Gastroesophageal sphincter (tissue), 3 donors: Measurements from ENCODE around the gene KCNN3.

Experiments used
- EP300 ChIP-seq: sonication (generic); formaldehyde crosslinking; IDR thresholded peaks from one replicate; pipeline ENCODE4 v1.6.1; 2017; ENCODE audit warnings: antibody characterized with exemption, mild to moderate bottlenecking
- POLR2AphosphoS5 ChIP-seq: sonication (generic); formaldehyde crosslinking; IDR thresholded peaks from one replicate; pipeline ENCODE4 v1.6.1; 2017; ENCODE audit warnings: antibody characterized with exemption
- TF ChIP-seq, protein P1 (sequence below), 4 experiments: fragments of 200-600 bp in 2 of 4; fragments of 450-650 bp in 2 of 4; sonication (generic) in 1 of 4; IDR thresholded peaks; one replicate each; pipeline ENCODE4 v1.5.1; 2017 to 2019; ENCODE audit warnings: antibody characterized with exemption in 4 of 4, mild to moderate bottlenecking in 2 of 4, moderate library complexity in 2 of 4

DNA sequence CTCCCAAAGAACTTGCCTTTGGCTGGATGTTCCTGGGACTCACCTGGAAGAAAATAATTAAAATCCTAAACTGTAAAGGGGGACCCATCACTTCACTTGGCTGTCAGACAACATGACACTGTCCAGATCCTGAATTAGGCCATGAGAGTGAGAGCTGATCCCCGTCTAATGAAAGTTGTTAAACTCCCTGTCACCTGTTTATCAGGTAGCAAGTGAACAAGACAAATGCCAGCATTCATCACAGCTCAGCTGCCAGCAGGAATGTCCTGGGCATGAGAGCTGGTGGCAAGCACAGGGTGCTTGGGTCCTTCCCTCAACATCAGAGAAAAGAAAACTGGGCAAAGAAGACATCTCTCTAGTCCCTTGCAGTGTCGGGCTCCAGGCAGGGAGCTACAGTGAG, 42.7 kb upstream of the KCNN3 start:
- TF ChIP-seq, protein P1, sequence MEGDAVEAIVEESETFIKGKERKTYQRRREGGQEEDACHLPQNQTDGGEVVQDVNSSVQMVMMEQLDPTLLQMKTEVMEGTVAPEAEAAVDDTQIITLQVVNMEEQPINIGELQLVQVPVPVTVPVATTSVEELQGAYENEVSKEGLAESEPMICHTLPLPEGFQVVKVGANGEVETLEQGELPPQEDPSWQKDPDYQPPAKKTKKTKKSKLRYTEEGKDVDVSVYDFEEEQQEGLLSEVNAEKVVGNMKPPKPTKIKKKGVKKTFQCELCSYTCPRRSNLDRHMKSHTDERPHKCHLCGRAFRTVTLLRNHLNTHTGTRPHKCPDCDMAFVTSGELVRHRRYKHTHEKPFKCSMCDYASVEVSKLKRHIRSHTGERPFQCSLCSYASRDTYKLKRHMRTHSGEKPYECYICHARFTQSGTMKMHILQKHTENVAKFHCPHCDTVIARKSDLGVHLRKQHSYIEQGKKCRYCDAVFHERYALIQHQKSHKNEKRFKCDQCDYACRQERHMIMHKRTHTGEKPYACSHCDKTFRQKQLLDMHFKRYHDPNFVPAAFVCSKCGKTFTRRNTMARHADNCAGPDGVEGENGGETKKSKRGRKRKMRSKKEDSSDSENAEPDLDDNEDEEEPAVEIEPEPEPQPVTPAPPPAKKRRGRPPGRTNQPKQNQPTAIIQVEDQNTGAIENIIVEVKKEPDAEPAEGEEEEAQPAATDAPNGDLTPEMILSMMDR (IDR thresholded peaks at IDR 0.05): no peak
- TF ChIP-seq POLR2AphosphoS5 (no peak), EP300 (no peak)
